ENCODE measurements around the gene ATXN7L1.
"Not testable (repeated sequence)": the region's sequence is repeated elsewhere in the genome, so short reads cannot be mapped to it uniquely, and the experiment has no call there.

Gene ATXN7L1

DNA sequence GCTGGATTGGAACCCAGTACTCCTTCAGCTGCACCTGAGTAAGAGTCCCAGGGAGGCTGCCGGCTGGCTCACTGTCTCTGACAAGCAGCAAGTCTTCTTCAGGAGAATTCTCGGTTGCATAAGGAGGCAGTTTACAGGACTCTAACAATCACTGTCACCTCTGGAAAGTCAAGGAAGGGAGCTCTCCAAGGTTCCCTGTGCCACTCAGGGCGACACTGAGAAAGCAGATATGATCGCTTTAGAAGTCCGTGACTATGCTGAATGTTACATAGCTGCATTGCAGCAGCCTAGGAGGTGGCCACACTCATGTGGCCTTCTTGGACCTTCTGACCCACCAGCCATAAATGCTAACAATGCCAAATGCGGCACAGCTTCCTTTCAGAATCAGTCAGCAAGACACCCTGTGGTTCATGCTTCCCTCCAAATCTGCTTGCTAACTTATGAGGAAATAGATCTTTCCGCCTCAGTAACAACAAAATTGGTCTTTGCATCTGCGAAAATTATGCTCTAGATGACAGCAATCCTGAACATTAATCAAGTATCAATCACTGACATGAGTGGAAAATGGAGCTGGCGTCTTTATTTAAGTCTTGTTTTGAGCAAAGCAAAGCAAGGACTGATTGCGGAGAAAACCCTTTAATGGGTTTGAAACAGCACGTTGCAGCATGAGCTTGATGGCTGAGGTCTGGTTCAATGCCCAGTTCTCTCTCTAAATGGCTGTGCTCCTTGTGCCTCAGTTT lies 132.9 kb downstream of the ATXN7L1 start:
- DNase-seq (ENCODE audit: low spot score) = no peak

GRCh38 chr7:105742787-105743186 lies 133.6 kb downstream of the ATXN7L1 start:
- DNase-seq (ENCODE audit: low spot score) = no peak

DNA sequence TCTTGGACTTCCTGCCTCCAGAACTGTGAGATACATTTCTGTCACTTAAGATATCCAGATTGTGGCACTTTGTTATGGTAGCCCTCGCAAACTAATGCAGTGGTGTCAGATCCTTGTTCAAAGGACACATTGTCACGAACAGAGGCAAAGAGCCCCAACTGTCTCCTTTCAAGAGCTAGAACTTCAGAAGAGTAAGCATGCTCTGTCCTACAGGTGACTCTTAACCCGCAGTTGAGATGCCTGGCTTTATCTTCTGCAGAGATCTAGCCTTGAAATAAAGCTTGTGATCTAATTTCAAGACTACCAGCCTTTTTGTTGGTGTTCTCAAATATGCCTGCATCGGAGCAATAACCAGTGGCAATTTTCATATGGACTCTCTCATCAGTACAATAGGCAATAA lies 134.4 kb downstream of the ATXN7L1 start:
- DNase-seq (ENCODE audit: low spot score) = no peak

- no peak for DNase-seq (ENCODE audit: low spot score)
Observed at GRCh38 chr7:105738133-105738532, 138.3 kb downstream of the ATXN7L1 start.

DNA sequence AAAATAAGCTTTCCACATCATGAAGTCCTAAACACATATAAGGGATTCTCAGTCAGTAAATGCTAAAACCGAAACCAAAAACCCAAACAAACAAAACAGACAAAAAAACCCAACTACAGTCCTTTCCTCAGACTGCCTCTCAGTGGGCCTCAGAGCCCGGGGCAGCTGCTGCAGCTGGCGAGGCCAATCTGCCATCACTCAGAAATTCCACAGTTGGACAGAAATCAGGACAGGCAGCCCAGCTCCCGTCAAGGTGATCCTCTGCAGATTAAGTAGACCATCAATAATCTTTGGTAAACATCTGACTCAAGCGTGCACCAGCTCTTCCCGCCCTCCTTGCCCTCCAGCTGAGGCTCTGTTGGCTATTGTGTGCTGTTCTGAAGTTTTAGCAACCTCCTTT lies 142.2 kb downstream of the ATXN7L1 start:
- no peak for DNase-seq (ENCODE audit: low spot score)

DNA sequence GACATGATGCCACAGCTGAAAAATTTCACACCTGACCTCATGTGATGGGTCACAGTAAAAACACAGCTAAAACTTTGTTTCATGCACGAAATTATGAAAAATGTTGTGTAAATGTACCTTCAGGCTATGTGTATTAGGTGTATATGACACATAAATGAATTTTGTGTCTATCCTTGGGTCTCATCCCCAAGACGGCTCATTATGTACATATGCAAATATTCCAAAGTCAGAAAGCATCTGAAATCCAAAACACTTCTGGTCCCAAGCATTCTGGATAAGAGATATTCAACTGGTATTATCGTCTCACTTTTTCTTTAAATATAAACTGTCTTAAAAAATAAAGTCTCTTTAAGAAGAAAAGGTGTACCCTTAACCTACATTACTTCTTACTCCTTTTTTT lies 145.4 kb downstream of the ATXN7L1 start:
- no peak for DNase-seq (ENCODE audit: low spot score)

DNA sequence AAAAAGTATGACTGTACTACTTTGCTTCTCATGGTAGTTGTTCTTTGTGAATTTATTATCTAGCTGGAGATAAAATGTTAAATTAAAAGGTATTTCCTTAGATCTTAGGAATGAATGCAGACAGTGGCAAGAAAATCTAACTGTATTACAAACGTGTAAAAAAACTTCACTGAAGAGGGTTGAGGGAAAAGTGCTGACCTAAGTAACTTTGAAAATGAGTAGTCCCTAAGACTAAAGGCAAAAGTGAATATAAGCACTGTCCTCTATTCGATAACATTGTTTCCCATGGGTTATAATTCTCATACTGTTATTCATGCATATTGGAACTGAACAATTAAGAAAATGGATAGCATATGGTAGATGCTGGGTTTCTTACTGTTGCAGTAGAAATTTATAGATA lies 148.4 kb downstream of the ATXN7L1 start:
- no peak for DNase-seq (ENCODE audit: low spot score)

DNA sequence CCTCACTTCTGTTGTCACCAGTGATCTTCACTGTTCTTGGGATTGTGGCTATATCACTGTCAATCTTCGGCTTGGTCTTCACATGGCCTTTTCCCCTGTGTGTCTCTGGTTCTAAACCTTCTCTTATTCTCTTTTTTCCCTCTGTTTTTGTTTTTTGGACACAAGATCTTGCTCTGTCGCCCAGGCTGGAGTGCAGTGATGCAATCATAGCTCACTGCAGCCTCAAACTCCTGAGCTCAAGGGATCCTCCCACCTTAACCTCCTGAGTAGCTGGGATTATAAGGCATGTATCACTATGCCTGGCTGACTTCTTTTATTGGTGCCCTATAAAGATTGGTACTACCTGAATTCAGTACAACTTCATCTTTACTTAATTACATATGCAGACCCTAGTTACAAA lies 151.7 kb downstream of the ATXN7L1 start:
- no peak for DNase-seq (ENCODE audit: low spot score)

GRCh38 chr7:105723572-105723971 lies 152.8 kb downstream of the ATXN7L1 start:
- peak; percentile 75 for DNase-seq (ENCODE audit: low spot score)

DNA sequence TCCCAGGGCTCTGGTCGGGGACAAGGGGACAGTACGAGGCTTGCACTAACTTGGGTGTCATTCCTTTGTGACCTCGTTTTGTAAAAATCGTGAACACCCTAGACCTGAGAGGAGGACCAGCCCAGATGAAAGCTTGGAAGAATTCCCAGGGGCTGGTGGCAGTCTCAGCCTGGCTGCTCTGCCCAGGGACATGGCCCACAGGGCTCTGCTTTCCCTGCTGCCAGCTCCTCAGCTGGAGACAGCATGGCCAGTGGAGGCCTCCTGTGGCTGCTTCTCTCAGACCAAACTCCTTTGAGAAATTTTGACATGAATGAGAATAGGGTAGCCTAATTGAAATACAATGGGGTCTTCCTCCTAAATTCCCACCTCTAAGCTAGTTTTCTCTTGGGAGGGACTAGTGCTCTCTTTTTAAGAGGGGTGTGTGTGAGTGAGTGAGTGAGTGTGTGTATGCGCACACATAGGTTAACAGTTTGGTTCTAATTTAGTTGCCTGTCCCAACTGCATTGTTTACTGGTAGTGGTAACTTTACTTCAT lies 154.8 kb downstream of the ATXN7L1 start:
- DNase-seq (ENCODE audit: low spot score) = no peak

DNA sequence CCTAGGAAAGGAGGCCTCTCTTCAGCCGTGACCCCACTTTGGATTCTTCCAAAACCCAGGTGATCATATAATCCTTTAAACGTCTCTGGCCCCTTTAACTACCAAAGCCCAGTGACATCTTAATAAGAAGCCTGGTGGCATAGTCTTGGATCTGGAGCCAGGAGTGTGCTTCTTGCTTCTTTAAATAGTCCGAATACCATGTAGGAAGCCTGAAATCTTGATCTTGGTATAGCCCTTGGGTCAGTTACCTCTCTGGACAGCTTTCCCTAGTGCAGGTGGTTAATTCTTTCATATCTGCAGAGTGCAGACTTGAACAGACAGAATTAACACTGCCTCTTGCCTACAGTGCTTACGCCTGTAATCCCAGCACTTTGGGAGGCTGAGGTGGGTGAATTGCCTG lies 156.5 kb downstream of the ATXN7L1 start:
- DNase-seq (ENCODE audit: low spot score) = no peak

GRCh38 chr7:105719395-105719794 lies 157.0 kb downstream of the ATXN7L1 start:
- no peak for DNase-seq (ENCODE audit: low spot score)

- no peak for DNase-seq (ENCODE audit: low spot score)
Observed at GRCh38 chr7:105718511-105718925, 157.9 kb downstream of the ATXN7L1 start.

DNA sequence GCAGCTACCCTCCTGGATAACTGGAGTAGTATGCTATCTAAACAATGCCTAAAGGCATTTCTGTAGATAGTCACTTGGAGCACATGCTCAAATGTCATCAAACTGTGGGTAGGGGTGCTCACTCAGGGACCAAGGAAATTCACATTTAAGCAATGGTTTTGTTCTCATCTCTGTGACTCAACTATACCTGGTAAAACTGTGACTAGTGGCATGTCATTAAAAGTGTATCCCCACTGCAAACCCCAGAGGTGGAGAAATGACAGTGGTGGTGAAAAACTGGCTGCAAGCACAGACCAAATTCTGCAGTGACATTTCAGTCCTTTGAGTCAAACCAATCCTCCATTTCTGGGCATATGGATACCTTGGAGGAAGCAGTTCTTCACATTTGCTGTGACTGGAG lies 160.9 kb downstream of the ATXN7L1 start:
- DNase-seq (ENCODE audit: low spot score) = no peak

DNA sequence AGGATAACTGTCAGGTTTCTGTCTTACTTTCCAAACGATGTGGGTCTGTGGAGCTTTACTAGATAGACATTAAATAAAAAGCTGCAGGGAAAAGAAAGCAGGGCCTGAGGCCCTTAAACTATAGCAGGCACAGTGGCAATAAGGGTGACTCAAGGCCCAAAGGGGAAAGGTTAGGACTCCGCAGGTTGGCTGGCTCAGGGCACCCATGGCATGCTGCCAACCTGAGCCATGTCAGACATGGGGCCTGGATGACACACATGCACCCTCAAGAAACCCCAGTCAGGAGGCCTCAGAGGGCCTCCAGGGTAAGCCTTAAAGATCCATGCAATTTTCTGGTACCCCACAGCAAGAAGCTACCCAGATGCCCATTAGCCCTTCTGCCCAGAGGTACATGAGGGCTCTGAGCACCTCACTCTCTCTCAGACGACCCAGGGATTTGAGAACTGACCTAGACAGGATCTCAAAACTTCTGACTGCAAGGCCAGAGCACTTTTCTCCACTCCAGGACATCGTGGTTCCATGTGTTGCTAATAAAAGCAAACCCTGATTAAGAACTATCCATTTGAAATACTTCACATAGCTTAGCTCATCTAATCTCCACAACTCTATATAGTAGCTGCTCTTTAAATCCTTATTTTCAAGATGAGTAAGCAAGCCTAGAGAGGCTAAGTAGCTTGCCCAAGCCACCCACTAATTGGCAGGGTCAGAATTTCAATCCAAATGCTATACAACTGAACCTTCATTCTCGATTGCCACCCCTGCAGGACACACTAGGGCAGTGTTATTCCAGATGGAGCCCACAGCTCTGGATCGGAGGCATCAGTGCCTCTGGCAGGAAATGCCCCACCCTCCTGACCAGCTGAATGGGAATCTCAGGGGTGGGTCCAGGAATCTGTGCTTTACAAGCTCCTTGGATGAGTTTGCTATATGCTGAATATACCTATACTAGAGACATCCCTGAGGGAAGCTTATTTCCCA lies 162.6 kb downstream of the ATXN7L1 start:
- no peak for DNase-seq (ENCODE audit: low spot score)

GRCh38 chr7:105712877-105713276 lies 163.5 kb downstream of the ATXN7L1 start:
- DNase-seq (ENCODE audit: low spot score) = no peak

- DNase-seq (ENCODE audit: low spot score) = no peak
Observed at GRCh38 chr7:105711726-105712402, 164.5 kb downstream of the ATXN7L1 start.

- not testable (repeated sequence) for DNase-seq (ENCODE audit: low spot score)
Observed at GRCh38 chr7:105710720-105711119, 165.7 kb downstream of the ATXN7L1 start.

GRCh38 chr7:105708763-105709080 lies 167.7 kb downstream of the ATXN7L1 start:
- DNase-seq (ENCODE audit: low spot score) = no peak

GRCh38 chr7:105707967-105708762 lies 168.2 kb downstream of the ATXN7L1 start:
- no peak for DNase-seq (ENCODE audit: low spot score)

DNA sequence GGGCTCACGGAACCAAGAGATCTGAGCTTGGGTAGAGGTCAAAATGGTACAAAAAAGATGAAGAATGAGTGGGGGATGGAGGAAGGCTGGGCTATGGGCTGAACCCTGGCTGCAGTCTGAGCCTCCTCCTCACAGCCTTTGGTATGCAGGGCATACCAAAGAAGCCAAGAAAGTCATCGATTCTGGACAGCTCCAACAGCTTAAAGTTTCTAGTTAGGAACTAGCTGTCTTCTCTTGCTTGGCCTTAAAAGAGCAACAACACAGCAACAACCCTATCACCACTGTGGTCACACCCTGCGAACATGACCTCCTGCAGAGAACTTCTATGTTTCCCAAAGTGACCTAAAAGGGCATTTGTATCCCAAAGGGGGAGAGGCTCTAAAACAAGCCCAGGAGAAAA lies 169.0 kb downstream of the ATXN7L1 start:
- DNase-seq (ENCODE audit: low spot score) = no peak

- peak; percentile 54 for DNase-seq (ENCODE audit: low spot score)
Observed at GRCh38 chr7:105705427-105705826, 171.0 kb downstream of the ATXN7L1 start.
